K562 (cell line): ENCODE results near the gene MMS19. TPM values are rescaled to one million over a fixed set of nuclear protein-coding genes. Genes with fewer than 3 reads are reported as not detected.

Source experiments
- ATAC-seq: fragments of 200-7000 bp; cut with Tn5 transposase; 3 replicates; pipeline ENCODE4 v1.9.1; 2020; ENCODE audit warnings: moderate library complexity
- BruUV-seq: library from RNA; stranded (reverse); fragments of 400-500 nt; replicated peaks from 2 replicates; lab custom pipeline; 2021; lab: Mats Ljungman, UMichigan
- CTCF ChIA-PET: fragments of 300-600 bp; formaldehyde crosslinking; extraction: SDS; loops from one replicate; lab custom pipeline; 2021; ENCODE audit warnings: low intra/inter-chr PET ratio; lab: Yijun Ruan, JAX
- POLR2A ChIA-PET: fragments of 300-600, 350-650 bp; sonication (Branson Sonifier 250); formaldehyde crosslinking; extraction: SDS; loops from one replicate; lab custom pipeline; 2021; ENCODE audit warnings: antibody characterized with exemption, inconsistent platforms; lab: Yijun Ruan, JAX
- DNase-seq, 4 experiments: peaks; one replicate each; pipeline versions ENCODE4 v3.0.0 to v3.0.0-alpha.2; 2011 to 2018; ENCODE audit warnings: low spot score in 3 of 4, mixed read lengths in 3 of 4; ENCODE audit errors: extremely low read depth in 1 of 4
- FAIRE-seq: peaks from 2 replicates; lab custom pipeline; 2011; peaks lifted over from hg19 to GRCh38; lab: Jason Lieb, UNC
- H2AFZ ChIP-seq: 2 replicates; pipeline ENCODE4 v1.6.0; 2011; ENCODE audit warnings: low read depth, low read length, control low read depth, inconsistent platforms
- H3K27ac ChIP-seq: fragments of 200-600 bp; 3 replicates; pipeline ENCODE4 v1.8.0; 2011; ENCODE audit warnings: low read depth, mild to moderate bottlenecking, control low read depth, inconsistent platforms, low read length, moderate library complexity, mixed read lengths; ENCODE audit errors: extremely low read depth
- H3K27me3 ChIP-seq, 2 experiments: fragments of 300-600 bp in 1 of 2; 2 replicates in 1 of 2; 3 replicates in 1 of 2; pipeline versions ENCODE4 v1.6.0 to v1.8.0; 2011; ENCODE audit warnings: inconsistent platforms in 2 of 2, low read length in 2 of 2, mild to moderate bottlenecking in 1 of 2, mixed read lengths in 1 of 2, moderate library complexity in 1 of 2; ENCODE audit not compliant: control insufficient read depth in 2 of 2, insufficient read depth in 2 of 2
- H3K36me3 ChIP-seq: fragments of 300-600 bp; 3 replicates; pipeline ENCODE4 v1.8.0; 2011; ENCODE audit warnings: mild to moderate bottlenecking, low read length, inconsistent platforms; ENCODE audit not compliant: control insufficient read depth, insufficient read depth
- H3K4me1 ChIP-seq, 2 experiments: fragments of 200-600 bp in 1 of 2; replicated peaks in 1 of 2; 2 replicates in 1 of 2; 3 replicates in 1 of 2; pipeline versions ENCODE4 v1.5.1 to v1.8.0; 2011; ENCODE audit warnings: inconsistent platforms in 2 of 2, low read length in 2 of 2, mild to moderate bottlenecking in 1 of 2, mixed read lengths in 1 of 2, moderate library complexity in 1 of 2; ENCODE audit not compliant: control insufficient read depth in 2 of 2, insufficient read depth in 2 of 2
- H3K4me2 ChIP-seq: 2 replicates; pipeline ENCODE4 v1.6.1; 2011; ENCODE audit warnings: low read length, control low read depth, inconsistent platforms, mixed read lengths; ENCODE audit not compliant: insufficient read depth
- H3K4me3 ChIP-seq: fragments of 200-600 bp; sonication (generic), shearing (Covaris generic); 2 replicates; pipeline ENCODE4 v1.5.1; 2016; ENCODE audit warnings: control low read depth, inconsistent platforms
- H3K79me2 ChIP-seq: fragments of 200-600 bp; 3 replicates; pipeline ENCODE4 v1.8.0; 2011; ENCODE audit warnings: low read length, inconsistent platforms; ENCODE audit not compliant: control insufficient read depth, insufficient read depth
- H3K9ac ChIP-seq, 2 experiments: 2 replicates each; pipeline versions ENCODE4 v1.6.0 to v1.6.1; 2011; ENCODE audit warnings: low read depth in 2 of 2, low read length in 2 of 2, control low read depth in 1 of 2, inconsistent platforms in 1 of 2, mild to moderate bottlenecking in 1 of 2, mixed read lengths in 1 of 2; ENCODE audit not compliant: insufficient read depth in 1 of 2
- H3K9me1 ChIP-seq: one replicate; pipeline ENCODE4 v1.6.0; 2011; ENCODE audit warnings: inconsistent platforms, mild to moderate bottlenecking, low read length, moderate library complexity; ENCODE audit not compliant: control insufficient read depth, insufficient read depth
- H3K9me3 ChIP-seq: replicated peaks from 2 replicates; pipeline ENCODE4 v1.5.1; 2011; ENCODE audit warnings: low read depth, low read length, inconsistent platforms; ENCODE audit not compliant: control insufficient read depth, insufficient read depth
- H4K20me1 ChIP-seq: replicated peaks from 2 replicates; pipeline ENCODE4 v1.6.1; 2011; ENCODE audit warnings: low read length, inconsistent platforms, mixed read lengths; ENCODE audit not compliant: control insufficient read depth, insufficient read depth
- C11orf30 ChIP-seq: fragments of 450-650 bp; IDR thresholded peaks from 2 replicates; pipeline ENCODE4 v1.6.1; 2016; ENCODE audit warnings: low read depth, mild to moderate bottlenecking
- E2F6 ChIP-seq, 2 experiments: IDR thresholded peaks; 2 replicates each; pipeline ENCODE4 v1.6.1; 2011; ENCODE audit warnings: borderline replicate concordance in 1 of 2, control low read depth in 1 of 2, low read depth in 1 of 2, low read length in 1 of 2, mild to moderate bottlenecking in 1 of 2, mixed read lengths in 1 of 2, moderate library complexity in 1 of 2; ENCODE audit not compliant: insufficient read depth in 1 of 2, insufficient read length in 1 of 2, poor library complexity in 1 of 2, severe bottlenecking in 1 of 2; ENCODE audit errors: extremely low read depth in 1 of 2
- NR2F6 ChIP-seq: fragments of 450-650 bp; formaldehyde crosslinking; IDR thresholded peaks from 2 replicates; pipeline ENCODE4 v1.4.0; 2020; ENCODE audit warnings: mild to moderate bottlenecking
- POLR3G ChIP-seq: IDR thresholded peaks from 2 replicates; pipeline ENCODE4 v1.6.1; 2011; ENCODE audit not compliant: insufficient read length, insufficient replicate concordance; ENCODE audit errors: extremely low read depth
- RREB1 ChIP-seq: fragments of 250-450 bp; sonication (Bioruptor Pico); IDR thresholded peaks from 2 replicates; pipeline ENCODE4 v1.4.0; 2020
- TAL1 ChIP-seq: fragments of 450-650 bp; IDR thresholded peaks from 2 replicates; pipeline ENCODE4 v1.6.1; 2016; ENCODE audit warnings: mild to moderate bottlenecking
- ZNF165 ChIP-seq: fragments of 250-450 bp; sonication (Bioruptor Pico); IDR thresholded peaks from 2 replicates; pipeline ENCODE4 v1.4.0; 2020; ENCODE audit warnings: borderline replicate concordance
- ZNF174 ChIP-seq: fragments of 250-450 bp; sonication (Bioruptor Pico); IDR thresholded peaks from 2 replicates; pipeline ENCODE4 v1.4.0; 2020; ENCODE audit warnings: mild to moderate bottlenecking
- ZNF507 ChIP-seq: conservative IDR thresholded peaks from 2 replicates; pipeline ENCODE4 v1.6.1; 2017; ENCODE audit warnings: missing genetic modification characterization, missing compliant biosample characterization
- ZNF511 ChIP-seq: sonication (generic); formaldehyde crosslinking; IDR thresholded peaks from 2 replicates; pipeline ENCODE4 v1.8.0; 2022; ENCODE audit warnings: mild to moderate bottlenecking, missing genetic modification reagents
- ZNF696 ChIP-seq: fragments of 250-450 bp; sonication (Bioruptor Pico); conservative IDR thresholded peaks from 2 replicates; pipeline ENCODE4 v1.4.0; 2020; ENCODE audit warnings: mild to moderate bottlenecking, moderate library complexity
- ZSCAN32 ChIP-seq: fragments of 450-650 bp; formaldehyde crosslinking; IDR thresholded peaks from 2 replicates; pipeline ENCODE4 v1.4.0; 2020; ENCODE audit warnings: mild to moderate bottlenecking, moderate library complexity
- WGBS: fragments of 100-300 bp; shearing (Covaris generic); methylation state at CpG from one replicate; pipeline ENCODE4 v1.1.6; 2016; ENCODE audit warnings: low coverage, mixed read lengths; ENCODE audit not compliant: insufficient coverage; ENCODE audit errors: missing lambda C conversion rate; 5-methylcytosine and 5-hydroxymethylcytosine counted together
- in situ Hi-C: fragments of 300-500 bp; cut with MboI; formaldehyde crosslinking; loops from 4 replicates; pipeline ENCODE4 v1.15.0; 2018; ENCODE audit warnings: inconsistent platforms, mixed read lengths
- intact Hi-C: fragments of 100-400 bp; cut with micrococcal nuclease; formaldehyde crosslinking; loops from 2 replicates; pipeline ENCODE4 v1.14.2; 2022
- polyA plus RNA-seq, 8 experiments: library from polyadenylated mRNA; depleted of rRNA in 4 of 8; stranded (reverse) in 5 of 8; unstranded in 3 of 8; fragments of >200 nt; fragmentation: Nextera tagmentation in 2 of 8; fragmentation: Illumina TruSeq in 1 of 8; extraction: Ambion mirVana in 2 of 8; extraction: Trizol in 1 of 8; gene quantifications; 2 replicates each; pipeline versions ENCODE4 v1.2.1 to v1.2.3, GENCODE V29; 2011 to 2014; ENCODE audit warnings: inconsistent platforms in 1 of 8, missing spikeins in 1 of 8
- total RNA-seq, 7 experiments: library from RNA; depleted of rRNA in 6 of 7; stranded (reverse); fragments of >200 nt in 6 of 7; fragmentation: Illumina TruSeq in 2 of 7; extraction: Trizol in 2 of 7; gene quantifications; 2 replicates each; pipeline versions ENCODE4 v1.2.1 to v1.2.3, GENCODE V29; 2011 to 2021; ENCODE audit warnings: low replicate concordance in 1 of 7

Gene MMS19
- total and polyA plus RNA-seq, 9 of the 15 experiments (the other 6 are each of a cell fraction or from before 2014, with no cell fraction given), result 40.1 to 110 (median 62.9) TPM

GRCh38 chr10:97490592-97490991, 7.6 kb downstream of the MMS19 start (continued):
- TF ChIP-seq C11orf30 (no peak), POLR3G (no peak), TAL1 (no peak)

GRCh38 chr10:97485647-97486281, 12.5 kb downstream of the MMS19 start:
- no TSS peak for BruUV-seq
- 0 out of 2 replicates have a peak, but pooled peaks cover 5% of the 10 kb centered on the region for H4K20me1 ChIP-seq
- WGBS, result 86% methylated on average over 4 of the region's 4 CpGs
- no peak for ATAC-seq
- H3K9me1 ChIP-seq, result no peaks in the 10 kb centered on the region
- ChIA-PET CTCF (no interaction called here), POLR2A (interaction anchor here (0.6 kb wide), 1 partner anchor 56 kb away, joined by 3 read pairs; no protein-coding TSS in a partner anchor)
- H3K9ac ChIP-seq, result no peak overlapping the region
- no peak for DNase-seq
- no peaks in the 10 kb centered on the region for H3K27me3 ChIP-seq
- no peaks in the 10 kb centered on the region for H3K4me1 ChIP-seq
- H3K27ac ChIP-seq, result no peak overlapping the region
- in situ Hi-C loops, result no loop called here
- no peak overlapping the region for H3K4me3 ChIP-seq
- peaks cover 54% of the 10 kb centered on the region for H3K79me2 ChIP-seq
- H3K4me2 ChIP-seq, result no peak overlapping the region
- H3K36me3 ChIP-seq, result peaks cover 44% of the 10 kb centered on the region; the same call in 2 of the 3 replicates
- no peaks in the 10 kb centered on the region for H3K9me3 ChIP-seq
- H2AFZ ChIP-seq, result no peak overlapping the region
- intact Hi-C loops, result no loop called here
- FAIRE-seq, result no peak
- TF ChIP-seq ZSCAN32 (CRISPR knock-in tag), result no peak
- no peak for TF ChIP-seq E2F6 (IDR thresholded peaks at IDR 0.05; ENCODE audit: borderline replicate concordance in 1 of 2, extremely low read depth in 1 of 2, insufficient read depth in 1 of 2, insufficient read length in 1 of 2, low read depth in 1 of 2, low read length in 1 of 2, poor library complexity in 1 of 2, severe bottlenecking in 1 of 2)
- no peak for TF ChIP-seq ZNF165
- TF ChIP-seq ZNF511 (CRISPR knock-in tag), result no peak
- no peak for TF ChIP-seq ZNF696 (CRISPR knock-in tag)
- TF ChIP-seq ZNF174, result no peak
- TF ChIP-seq RREB1 (CRISPR knock-in tag), result no peak
- no peak for TF ChIP-seq NR2F6 (CRISPR knock-in tag)
- no peak for TF ChIP-seq ZNF507 (tag)
